Pons (tissue), 1 donor: ENCODE data around the gene KCNG2.

Source experiments
- DNase-seq: peaks from one replicate; pipeline ENCODE4 v3.0.0-alpha.2; 2016; ENCODE audit warnings: low spot score

The KCNG2 gene

DNA sequence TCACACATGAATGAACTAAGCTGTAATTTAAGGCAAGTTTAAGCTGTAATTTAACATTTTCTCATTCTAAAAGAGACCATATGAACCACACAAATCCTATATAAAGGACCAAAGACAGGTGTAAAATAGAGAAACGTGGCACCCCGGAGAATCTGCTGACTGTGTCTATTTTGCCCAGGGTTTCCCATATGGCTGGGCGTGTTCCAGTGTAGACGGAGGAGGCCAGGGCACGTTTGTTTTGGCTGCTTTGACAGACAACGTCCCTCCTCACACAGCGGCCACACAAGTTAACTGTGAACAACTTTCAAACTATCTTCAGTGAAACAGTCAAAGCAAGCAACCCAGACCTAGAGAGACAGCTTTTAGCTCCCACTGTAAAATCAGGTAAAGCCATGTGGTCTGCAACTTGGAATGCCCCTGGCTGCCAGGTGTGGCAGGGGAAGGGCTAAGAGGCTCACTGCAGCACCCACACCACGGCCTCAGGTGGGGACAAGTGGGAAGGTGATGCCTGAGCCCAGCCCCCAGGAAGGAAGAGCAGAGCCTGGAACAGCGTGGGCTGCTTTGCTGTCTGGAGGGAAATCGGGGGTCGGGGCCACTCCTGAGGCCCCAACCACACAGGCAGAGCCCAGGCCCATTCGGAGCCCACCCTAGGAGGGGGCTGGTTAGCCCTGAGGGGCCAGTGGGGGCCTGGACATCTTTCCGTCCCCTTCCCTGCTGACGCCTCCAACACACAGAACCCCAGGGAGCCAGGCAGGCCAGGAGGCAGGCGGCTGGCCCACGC lies 113.0 kb downstream of the KCNG2 start:
- DNase-seq: no peak

DNA sequence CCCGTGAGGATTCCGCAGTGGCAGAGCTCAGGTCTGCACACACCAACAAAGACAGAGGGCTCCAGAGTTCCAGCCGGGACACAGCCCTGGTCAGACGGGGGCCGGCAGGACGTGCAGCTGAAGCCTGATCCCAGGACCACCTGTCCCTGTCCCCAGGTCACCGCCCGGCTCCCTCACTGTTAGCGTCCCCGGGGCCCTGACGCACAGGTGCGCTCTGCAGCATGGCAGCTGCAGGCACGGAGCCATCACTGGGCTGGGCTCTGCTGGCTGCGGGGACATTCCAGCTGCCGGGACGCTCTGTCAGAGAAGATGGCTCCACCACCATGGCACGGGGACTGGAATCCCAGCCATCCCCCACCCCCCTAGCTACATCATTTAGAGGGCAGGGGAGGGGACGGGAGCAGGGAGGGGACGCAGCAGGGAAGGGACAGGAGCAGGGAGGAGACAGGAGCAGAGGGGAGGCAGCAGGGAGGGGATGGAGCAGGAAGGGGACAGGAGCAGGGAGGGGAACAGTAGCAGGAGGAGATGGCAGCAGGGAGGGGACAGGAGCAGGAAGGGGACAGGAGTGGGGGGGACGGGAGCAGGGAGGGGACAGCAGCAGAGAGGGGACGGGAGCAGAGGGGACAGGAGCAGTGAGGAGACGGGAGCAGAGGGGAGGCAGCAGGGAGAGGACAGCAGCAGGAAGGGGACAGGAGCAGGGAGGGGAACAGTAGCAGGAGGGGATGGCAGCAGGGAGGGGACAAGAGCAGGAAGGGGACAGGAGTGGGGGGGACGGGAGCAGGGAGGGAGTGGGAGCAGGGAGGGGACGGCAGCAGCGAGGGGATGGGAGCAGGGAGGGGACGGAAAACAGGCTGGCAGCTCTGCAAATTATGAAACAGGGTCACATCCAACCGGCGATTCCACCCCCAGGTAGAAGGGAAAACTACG lies 113.9 kb downstream of the KCNG2 start:
- no peak for DNase-seq

DNA sequence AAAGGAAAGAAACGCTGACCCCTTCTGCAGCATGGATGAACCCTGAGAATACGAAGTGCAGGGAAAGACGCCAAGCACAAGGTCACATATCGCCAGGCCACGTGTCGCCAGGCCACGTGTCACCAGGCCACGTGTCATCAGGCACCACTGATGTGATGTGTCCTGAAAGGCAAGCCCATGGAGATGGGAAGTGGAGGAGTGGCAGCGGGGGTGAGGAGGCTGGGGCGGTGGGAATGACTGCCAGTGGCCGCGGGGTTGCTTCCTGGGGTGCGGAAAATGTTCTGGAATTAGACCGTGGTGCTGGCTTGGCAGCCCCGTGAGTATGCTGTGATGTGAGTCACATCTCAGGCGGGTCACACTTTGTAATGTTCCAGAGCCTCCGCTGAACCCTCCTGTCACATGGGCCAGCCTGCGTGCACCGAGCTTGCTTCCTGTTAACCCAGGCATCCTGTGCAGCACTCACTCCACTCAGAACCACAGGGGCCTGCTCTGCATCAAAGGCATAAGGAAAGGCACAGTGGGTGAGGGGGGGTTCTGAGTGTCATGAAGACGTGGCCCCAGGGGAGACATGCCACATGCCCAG lies 114.8 kb downstream of the KCNG2 start:
- peak; percentile 8 for DNase-seq

DNA sequence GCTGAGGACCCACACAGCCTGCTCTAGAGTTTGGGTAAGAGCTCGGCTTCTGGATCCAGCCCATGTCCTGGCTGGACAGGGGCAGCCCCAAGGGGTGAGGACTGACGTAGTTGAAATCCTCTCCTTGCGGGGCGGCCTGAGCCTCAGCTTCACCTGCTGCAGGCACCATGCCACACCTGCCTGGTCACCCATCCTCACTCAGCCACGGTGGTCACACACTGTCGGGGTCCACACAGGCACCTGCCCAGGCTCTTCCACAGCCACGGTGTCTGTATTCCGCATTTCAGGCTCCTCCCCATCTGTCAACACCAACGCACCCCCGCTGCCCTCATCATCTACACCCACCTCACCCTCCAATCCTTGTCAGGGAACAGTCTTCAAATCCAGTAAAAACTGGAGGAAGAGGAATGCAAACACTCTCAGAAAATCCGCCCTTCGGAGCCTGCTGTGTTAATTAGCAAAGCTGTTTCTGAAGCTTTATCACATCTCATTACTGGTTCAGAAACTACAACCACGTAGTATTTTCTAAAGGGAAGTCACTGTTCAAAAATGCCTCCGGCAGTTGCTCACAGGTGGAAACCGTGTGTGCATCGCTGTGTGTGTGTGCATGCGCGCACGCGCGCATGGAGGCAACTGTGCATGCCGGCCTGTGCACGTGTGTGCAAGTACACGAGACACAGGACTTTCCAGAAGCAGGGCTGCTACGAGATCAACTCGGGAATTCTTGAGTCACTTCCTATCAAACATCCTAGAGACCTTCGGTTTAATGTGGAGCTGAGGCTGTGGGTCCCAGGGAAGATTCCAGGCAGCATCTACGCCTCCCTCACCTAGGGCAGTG lies 115.5 kb downstream of the KCNG2 start:
- no peak for DNase-seq

- DNase-seq: no peak
Measured at GRCh38 chr18:79914614-79915160, 116.9 kb downstream of the KCNG2 start.

DNA sequence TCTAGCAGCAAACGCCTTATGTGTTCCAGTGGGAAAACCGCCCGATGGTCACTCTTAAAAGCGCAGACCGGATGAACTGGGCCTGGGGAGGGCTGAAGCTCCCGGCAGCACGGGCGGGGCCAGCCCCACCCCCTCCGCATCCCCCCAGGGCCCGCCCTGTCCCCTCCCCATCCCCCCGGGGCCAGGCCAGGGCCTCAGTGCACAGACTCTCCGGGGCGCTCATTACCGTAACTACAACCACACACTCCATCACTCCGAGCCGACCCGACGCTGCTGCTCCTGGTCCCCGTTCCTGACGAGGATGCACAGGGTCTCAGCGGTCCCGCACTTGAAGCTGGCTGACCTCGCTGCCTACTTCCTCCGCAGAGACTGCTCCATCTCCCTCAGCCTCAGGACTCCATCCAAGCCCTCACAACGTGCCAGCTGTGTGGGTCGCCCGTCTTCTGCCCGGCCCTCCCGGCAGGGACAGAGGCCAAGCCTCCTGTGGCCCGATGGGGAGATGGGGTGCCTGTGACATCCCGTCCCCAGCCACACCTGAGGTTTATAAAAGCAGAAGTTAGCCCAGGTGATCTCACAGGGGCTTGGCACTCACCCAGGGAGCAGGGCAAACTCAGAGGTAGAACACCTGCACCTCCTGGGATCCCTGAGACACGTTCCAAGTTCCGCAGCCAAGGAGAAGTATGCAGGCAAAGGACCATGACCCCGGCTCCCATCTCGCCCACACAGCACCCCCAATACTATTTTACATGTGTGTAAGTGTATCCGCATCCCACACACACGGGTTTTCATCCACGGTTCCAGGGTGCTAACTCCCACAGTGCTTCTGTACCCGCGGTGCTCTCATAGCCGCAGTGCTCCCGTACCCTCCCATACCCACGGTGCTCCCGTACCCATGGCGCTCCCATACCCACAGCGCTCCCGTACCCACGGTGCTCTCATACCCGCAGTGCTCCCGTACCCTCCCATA lies 117.7 kb downstream of the KCNG2 start:
- no peak for DNase-seq

- no peak for DNase-seq
Measured at GRCh38 chr18:79916128-79916494, 118.4 kb downstream of the KCNG2 start.

GRCh38 chr18:79916546-79917168 lies 118.9 kb downstream of the KCNG2 start:
- no peak for DNase-seq

DNA sequence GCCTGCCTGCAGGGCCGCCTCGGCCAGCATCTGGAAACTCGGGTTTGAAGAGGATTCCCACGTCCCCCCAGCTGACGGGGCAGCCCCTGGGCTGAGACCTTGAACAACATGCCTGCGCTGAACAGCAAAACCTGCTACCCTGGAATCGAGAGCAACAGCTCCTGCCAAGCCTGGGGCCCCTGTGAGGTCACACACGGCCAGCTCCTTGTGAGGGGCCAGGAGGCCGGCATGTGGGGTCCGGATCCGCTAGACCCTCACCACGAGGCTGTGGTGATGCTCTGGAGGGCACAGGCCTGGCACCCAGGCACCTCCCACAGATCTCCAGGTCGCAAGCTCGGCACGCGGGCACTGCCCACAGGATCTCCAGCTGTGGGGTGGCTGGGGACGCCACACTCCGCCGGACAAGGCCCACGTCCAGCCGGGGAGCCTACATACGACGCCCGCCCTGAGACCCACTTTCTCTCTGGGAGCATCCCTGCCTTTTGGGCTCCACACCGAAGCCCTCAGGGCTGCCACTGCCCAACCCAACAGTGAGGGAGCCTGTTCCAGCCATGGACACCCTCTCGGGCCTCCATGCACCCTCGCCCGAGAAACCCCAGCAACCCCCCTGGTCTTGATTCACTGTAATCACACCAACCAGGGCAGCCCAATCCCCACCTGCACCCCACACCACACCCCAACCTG lies 119.6 kb downstream of the KCNG2 start:
- no peak for DNase-seq

GRCh38 chr18:79917853-79918614 lies 120.3 kb downstream of the KCNG2 start:
- DNase-seq: no peak

DNA sequence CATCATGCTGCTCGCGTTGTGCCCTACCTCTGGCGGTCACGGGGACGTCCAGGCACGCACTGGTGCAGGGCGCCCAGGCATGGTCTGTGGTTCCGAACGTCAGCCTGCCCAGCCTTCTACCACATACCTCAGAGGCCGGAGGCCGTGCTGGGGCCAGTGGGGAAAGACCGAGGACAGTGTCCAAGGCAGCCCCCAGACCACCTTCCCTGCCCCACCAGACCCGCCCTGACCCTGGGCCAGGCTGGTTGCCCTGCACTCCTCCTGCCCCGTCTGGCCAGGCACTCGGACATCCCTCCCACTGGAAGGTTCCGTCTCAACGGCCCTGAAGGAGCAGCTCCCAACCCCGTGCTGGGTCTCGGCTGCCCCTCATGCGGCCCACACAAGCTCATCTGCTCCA lies 120.9 kb downstream of the KCNG2 start:
- DNase-seq: no peak

- no peak for DNase-seq
Measured at GRCh38 chr18:79919089-79919488, 121.4 kb downstream of the KCNG2 start.

- no peak for DNase-seq
Measured at GRCh38 chr18:79921984-79922965, 124.5 kb downstream of the KCNG2 start.

DNA sequence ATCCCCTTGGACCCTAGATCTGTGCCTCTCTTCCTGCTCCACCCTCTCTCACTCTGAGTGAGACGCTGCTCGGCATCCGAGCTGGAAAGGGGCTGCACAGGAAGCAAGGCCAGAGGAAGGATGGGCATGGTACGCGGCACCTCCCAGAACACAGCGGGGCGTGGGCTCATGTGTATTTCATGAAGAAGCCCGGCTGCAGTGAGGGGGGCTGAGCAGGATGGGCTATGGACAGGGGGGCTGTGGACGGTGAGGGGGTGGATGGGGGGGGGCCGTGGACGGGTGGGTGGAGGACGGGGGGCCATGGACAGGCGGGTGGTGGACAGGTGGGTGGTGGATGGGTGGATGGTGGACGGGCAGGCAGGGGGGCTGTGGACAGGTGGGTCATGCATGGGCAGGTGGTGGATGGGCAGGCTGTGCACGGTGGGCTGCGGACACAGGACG lies 125.3 kb downstream of the KCNG2 start:
- no peak for DNase-seq

- DNase-seq: no peak
Measured at GRCh38 chr18:79923896-79924585, 126.3 kb downstream of the KCNG2 start.
